GM19438 (cell line): Measurements from ENCODE around the gene MSI2.
"Not testable (repeated sequence)": the region's sequence is repeated elsewhere in the genome, so short reads cannot be mapped to it uniquely, and the experiment has no call there.

Experiments used
- ATAC-seq: cut with Tn5 transposase; IDR thresholded peaks from one replicate; pipeline ENCODE4 v1.9.1; 2021; ENCODE audit warnings: low read depth; ENCODE audit not compliant: unreplicated experiment

Gene MSI2

DNA sequence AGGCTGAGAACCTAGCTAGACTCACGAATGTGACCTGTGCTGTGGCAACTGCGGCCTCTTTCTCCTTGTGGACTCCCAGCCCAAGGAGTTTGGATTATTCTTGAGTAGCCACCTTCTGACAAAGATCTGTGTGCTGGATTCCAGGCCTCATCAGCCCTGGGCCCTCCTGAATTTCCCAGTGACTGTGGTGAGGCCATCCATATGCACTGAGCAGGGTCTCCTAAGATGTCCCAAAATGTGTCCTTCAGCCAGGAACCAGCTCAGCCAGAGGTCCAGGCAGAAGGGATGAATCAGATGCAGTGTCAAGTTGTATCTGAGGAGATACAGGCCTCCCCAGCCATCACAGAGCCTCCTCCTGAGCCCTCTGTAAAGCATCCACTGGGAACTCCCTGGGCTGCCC lies 364.3 kb downstream of the MSI2 start:
- no peak for ATAC-seq

DNA sequence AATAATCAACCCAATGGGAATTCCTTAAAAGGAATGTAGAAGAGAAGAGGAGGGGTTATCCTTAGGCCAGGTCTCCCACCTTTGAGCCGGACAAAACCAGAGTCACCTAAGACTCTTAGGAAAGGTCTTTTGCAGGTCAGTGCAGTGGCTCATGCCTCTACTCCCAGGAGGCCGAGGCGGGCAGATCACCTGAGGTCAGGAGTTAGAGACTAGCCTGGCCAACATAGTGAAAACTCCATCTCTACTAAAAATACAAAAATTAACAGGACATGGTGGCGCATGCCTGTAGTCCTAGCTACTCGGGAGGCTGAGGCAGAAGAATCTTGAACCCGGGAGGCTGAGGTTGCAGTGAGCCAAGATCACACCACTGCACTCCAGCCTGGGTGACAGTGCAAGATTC lies 365.5 kb downstream of the MSI2 start:
- not testable (repeated sequence) for ATAC-seq

DNA sequence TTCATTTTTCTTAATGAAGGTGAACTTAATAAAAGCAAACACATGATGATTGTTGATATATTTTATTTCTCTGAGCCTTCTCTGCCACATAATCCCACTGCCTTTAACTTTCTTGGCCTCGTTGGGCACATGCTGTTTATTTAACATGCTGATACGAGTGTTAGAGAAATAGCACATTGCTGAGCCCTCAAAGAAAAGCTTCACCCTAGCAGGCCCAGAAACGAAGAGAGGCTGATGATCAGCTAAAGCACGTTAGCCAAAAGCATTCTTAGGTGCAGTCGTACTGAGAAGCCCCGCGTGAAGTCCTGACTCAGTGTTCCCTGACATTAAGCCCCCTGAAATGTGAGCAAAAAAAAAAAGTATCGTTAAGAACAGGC lies 366.0 kb downstream of the MSI2 start:
- ATAC-seq = no peak

DNA sequence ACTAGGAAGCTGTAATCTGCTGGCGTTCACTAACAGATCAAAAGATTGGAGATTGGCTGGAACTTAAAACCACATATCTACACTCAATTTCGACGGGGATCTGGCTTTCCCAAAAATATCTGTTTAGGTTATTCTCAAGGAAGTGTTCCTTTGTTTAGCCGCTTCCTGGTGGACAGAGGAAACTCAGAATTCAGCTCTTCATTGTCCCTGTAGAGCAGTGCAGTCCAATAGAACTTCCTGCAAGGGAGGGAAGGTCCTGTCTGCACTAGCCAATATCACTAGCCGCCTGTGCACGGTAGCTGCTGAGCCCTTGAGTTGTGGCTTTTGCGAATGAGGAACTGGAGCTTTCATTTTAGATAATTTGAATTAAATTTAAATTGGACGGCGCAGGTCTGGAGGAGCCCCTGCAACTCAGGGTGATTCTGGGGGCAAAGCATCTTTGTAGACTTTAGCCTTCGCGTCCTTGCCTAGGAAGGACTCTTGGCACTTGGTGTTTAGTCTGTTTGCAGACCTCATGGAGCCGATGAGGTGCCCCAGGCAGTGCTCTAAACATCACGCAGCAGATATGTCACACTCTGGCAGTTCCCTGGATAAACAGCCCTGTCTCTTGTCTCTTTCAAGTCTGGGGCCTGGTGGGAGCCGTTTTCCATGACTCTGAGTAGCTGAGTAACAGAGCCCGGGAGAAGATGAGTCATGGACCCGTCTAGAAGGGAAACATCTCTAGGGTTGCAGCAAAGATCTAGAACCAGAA lies 366.5 kb downstream of the MSI2 start:
- ATAC-seq = peak; percentile 68

DNA sequence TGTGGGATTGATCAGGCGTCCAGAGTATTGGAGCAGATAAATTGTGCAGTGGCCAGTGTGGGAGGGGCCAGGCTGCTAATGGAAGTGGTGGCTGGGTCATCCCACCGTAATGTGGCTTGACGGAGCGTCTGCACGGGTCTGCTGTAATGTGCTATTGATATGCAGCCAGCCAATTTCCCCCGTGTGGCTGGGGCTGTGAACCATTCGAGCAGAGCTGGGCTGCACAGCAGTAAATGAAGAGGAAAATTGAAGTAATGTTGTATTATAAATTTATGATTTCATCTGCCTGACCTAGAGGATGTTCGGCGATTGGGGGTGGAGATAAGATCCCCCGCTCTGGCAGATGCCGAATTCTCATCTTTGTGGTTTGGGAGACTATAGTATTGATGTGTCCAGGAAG lies 367.3 kb downstream of the MSI2 start:
- no peak for ATAC-seq

DNA sequence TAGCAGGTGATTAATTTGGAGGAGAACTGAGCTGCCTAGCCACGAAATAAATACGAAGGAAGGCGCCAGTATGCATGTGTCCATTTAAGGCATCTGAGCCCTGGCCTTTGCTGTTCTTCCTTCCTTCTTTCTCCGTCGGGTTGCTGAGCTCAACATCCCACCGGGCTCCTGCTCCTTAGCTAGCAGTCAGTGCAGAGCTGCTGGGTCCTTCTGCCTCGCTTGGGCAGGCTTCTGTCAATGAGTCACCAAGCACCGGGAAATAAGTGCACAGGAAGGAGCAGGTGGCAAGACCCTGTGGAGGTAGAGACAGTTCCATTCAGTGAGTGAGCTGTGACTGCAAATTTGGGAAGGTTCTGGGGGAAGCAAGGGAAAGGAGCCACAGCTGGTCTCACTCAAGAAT lies 368.1 kb downstream of the MSI2 start:
- ATAC-seq = no peak

DNA sequence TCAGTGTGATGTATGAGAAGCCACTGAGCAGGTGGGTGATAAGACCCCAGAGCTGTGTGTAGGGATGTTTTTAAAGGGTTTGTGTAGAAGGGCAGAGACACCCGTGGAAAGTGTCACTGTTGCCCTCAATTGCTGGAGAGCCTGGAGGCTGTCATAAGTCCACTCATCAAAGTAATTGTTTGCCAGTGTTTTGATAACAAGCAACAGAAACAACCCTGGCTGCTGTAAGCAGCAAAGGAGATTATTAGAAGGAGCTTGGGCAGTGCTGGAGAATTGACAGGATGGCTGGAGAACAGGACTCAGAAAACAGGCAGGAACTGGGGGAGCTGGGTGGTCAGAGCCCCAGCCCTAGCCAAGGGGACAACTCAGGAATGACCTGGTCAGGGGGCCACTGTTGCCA lies 369.2 kb downstream of the MSI2 start:
- no peak for ATAC-seq

DNA sequence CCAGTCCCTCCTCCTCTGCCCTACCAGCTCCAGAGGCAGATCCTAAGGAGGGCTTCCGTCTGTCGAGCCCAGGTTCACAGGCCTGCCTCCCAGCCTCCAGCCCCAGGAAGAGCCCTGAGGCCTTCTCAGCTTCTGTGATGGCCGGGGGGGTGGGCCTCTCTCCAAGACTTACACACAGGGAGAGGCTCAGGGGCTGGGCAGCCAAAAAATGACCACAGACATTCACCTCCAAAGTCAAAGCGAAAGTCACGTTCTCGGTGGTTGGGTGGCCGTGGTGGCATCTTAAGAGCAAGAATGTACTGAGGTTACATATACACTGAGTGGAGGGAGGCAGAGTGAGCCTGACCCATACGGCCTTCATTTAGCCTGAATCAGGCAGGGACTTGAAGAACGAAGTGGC lies 369.6 kb downstream of the MSI2 start:
- ATAC-seq = no peak

DNA sequence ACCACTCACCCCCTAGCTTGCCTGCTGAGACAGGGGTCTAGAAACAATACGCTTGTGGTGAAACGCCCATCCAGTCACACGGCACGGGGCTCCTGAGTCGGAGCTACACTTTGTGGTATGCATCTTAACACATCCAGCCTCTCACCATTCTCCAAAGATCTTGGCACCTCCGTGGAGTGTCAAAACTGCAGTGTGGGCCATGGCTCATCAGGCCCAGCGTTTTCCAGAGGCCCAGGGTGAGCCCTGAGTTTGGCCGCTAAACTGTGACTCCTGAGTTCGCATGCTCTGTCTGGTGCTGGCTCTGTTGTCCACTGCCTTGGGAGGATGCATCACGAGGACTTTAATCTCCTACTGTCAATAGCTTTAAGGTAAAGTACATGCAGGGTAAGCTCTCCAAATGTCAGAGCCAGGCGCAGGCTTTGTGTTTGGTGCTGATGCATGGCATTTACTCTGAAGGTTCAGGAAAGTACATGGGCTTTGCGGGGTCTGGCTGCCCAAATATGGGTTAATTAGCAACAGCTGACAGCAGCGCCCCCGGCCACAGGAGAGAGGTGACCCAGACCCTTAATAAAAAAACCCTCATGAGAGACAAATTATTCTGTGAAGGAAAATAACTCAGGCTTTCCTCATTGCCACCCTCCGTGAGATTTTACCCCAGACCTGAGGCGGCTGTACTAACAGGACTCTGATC lies 370.3 kb downstream of the MSI2 start:
- ATAC-seq = no peak

DNA sequence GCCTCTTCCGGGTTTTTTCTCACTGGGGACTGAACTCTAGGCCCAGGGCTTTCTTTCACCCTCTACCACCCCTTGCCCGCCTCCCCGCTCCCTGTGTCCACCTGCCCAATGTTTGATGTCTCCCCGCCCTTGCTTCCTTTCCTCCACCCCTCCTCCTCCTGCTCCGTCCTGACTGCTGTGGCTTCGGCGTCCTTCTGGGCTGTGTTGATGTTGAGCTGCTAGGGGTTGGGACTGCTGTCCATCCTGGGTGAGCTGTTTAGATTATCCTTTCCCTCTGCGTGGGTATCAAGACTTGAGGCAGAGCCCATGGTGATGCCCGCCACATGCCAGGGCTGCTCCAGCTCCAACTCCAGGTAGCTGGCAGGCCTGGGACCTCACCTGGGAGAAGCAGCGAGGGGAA lies 371.3 kb downstream of the MSI2 start:
- no peak for ATAC-seq

DNA sequence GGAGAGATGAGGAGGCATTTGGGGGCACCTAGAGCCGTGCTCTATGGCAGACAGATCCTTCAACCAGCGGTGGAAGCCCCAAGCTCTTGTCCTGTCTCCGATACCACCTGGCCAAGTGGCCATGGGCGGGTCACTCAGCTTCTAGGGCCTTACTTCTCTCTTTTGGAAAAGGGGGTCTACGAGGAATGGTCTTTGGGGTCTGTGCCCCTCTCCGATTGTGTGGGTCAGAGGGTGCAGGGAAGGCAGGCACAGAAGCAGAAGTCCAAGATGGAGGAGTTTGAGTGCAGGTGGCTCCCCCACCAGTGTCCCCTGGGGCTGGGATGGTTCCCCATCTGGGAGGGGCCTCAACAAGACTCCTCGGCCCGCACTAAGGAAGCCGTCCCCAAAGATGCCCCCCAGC lies 372.1 kb downstream of the MSI2 start:
- no peak for ATAC-seq

DNA sequence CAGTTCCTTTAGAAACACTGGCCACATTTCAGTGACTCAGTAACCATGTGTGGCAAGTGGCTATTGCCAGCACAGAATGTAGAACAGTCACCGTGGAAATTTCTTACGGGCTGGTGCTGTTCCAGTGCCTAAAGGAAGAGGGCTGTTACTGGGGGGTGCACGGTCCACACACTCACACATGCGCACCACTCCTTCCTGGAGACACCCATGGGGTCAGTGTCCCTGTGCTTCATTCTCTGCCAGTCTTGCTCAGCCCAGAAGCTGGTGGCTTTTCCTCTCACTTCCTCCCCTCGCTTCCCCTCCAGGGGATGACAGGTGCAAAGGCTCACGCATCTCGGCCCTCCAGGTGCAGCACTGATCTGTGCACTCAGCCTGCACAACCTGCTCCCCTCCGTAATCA lies 373.1 kb downstream of the MSI2 start:
- peak; percentile 83 for ATAC-seq

DNA sequence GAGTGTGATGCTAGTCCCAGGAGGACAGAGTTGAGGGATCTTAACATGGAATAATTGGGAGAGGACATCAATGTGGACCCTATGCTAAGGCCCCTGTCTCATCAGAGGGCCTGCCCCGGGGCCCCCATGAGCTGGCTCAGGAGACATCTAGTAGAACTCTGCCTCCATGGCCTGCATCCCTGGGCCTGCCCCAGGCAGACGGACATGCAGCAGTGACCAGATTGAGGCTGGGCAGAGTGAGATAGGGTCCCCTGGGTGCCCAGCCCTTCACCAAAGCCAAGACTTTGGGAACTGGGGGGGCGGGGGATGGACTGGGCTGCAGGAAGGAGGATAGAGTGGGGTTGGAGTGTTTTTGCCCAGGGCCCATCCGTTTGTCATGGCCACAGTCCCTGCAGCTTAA lies 373.6 kb downstream of the MSI2 start:
- ATAC-seq = no peak

DNA sequence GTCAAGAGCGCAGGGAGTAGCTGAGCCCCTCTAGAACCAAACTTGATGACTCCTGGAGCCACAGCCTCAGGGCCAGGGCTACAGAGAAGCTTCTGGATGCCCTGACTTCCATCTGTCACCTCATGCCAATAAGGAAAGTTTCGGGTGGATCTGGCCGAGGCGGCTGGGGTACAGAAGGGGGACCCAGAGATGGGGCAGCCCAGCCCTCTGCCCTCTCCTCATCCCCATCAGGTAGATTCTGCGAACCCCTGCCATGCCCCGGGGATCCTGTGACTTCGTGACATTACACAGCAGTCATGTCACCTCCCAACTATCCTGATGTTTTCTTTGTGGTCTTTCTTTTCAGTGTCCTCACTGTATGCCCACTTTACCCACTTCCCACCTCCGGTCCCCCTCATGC lies 374.4 kb downstream of the MSI2 start:
- ATAC-seq = no peak

DNA sequence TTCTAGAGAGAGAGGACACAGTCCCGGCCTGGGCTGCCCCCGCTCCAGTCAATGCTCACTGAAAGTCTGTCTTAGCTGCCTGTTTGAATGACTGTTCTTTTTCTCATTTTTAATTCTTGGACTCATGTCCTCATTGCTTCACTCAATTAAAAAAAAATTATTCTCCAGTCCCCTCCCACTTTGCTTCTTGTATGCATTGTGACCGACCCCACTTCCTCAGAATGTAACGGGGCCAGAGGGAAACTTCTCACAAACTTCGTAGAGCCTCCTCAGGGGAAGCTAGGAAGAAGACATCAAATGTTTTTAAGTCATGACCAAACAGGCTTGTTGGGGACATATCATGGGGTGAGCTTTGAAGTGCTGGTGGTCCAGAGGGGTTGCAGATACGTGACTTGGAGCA lies 375.5 kb downstream of the MSI2 start:
- ATAC-seq = no peak

DNA sequence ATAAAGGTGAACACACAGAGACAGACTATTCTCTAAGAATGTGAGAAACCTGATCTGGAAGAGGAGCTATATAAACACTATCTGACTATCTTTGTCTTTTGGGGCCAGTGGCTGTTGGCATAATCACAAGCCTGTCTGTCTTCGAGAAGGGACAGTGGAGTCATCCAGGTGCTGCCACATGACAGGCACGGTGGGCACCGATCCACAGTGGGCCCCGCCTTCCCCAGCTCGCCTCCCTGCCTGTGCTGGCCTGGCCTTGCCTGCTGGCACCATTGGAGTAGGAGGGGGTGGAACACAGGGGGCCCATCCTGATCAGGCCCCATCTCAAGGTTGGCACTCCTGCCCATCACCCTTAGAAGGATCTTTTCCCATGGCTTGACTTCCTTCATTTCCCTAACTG lies 376.0 kb downstream of the MSI2 start:
- no peak for ATAC-seq

DNA sequence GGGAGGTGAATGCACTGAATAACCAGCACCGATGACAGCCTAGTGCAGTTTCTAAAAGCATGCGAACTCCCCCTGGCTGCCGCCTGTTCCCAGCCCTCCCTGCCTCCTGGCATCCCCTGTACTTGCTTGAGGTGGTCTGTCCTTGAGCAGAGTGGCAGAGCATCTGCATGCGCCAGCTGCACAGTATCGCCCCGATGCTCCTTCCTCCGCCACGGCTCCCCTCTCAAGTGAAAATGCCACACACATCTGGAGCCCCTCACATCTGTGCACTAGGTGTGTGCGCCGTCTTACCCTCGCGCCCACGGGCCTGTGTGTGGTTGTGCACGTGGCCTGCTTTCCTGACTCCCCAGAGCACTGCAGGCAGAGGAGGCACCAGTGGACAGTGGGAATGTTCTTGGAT lies 376.9 kb downstream of the MSI2 start:
- no peak for ATAC-seq

DNA sequence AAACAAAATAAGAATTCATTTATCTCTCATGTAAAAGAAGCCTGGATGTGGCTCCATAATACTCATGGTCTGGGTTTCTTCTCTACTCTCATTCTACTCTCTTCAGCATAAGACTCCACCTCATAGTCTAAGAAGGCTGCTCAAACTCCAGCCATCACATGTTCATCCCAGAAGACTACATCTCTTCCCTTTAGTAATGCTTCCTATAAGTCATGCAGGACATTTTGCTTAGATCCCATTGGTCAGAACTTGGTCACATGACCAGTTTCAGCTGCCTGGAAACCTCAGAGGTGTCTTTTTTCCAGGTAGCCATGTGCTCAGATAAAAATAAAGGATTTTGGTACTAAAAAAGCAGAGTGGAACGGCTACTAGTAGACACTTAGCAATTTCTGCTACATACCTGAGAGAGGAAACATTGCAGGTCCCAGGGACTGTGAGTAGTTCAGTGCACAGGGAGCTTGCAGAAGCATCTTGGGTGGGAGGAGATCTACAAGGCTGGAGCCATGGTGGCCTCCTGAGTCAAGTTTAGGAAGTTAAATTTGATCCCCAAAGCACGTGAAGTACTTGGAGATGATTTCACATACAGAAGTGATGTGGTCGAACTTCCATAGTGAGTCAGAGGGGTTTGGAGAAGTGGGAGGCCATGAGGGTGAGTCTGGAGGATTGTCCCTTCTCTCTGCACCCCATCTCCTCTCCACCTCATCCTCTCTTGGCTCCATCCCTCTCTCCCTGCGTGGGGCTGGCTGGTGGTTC lies 378.6 kb downstream of the MSI2 start:
- ATAC-seq = no peak

DNA sequence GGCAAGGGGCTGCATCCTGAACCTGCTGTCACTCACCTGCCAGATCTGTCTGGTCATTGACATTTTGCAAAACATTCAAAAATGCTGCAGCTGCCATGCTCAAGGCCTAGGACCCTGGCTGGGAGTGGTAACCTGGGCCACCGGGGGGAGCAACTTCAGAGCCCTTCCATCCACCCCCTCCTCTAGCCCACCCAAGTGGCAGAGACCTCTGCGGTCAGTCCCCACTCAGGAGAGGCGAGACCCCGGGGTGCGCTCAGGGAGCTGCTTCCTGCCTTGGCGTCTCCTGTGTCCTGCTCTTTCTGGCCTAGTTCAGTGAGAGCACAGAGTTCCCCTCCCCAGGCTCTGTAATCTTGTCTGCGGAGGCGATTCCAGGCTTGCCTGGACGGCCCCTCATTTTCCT lies 380.0 kb downstream of the MSI2 start:
- ATAC-seq = no peak

DNA sequence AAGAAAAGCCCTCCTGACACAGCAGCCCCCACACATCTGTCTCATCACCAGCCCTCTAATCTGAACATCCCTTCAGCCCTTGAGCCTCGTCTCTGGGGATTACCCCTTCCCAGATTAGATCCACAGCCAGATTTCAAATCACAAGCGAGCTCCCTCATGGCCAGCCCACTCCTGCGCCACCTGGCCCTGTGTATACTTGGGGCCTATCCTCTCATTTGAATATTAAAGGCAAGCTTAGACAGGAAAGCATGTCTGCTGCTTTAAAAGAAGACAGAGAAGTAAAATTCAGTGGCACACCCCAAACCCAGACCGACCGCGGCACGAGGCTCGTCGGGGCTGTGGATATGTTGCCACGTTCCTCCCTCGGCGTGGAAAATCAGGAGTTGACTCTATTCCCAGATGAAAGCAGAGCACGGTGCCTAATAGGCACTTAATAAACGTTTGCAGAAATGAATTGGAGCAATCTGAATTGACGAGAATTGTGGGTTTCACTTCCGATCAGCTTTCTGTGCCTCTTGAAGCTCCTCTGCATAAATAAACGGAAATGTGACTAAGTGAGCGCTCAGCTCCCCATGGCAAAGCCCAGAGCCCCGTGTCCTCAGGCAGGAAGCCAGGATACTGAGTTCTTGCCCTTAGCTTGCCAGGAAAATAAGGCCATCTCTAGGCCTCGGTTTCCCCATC lies 380.8 kb downstream of the MSI2 start:
- no peak for ATAC-seq

DNA sequence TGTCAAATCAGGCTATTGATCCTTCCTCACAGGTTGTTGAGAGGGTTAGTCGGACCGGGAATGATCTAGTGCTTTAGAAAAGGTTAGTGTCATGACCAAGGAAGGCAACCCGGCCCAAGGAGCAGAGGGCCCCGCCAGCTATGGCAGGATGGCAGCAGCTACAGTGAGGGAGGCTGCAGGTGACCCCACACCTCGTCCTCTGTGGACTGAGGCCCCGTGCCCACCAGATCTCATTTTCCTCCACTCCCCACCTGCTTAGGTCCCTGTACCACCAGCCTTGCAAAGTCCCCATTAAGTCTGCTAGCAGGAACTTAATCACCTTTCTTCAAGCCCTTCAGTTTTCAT lies 381.3 kb downstream of the MSI2 start:
- no peak for ATAC-seq
